Parathyroid adenoma (tissue), 2 donors: ENCODE results near the gene ADSS1.

Experiments used
- H2AFZ ChIP-seq: fragments of 300-600 bp; sonication (generic); one replicate; pipeline ENCODE4 v1.7.0; 2017; ENCODE audit warnings: antibody characterized with exemption, mild to moderate bottlenecking
- H3K27ac ChIP-seq: fragments of 300-600 bp; sonication (generic); one replicate; pipeline ENCODE4 v1.7.0; 2017
- H3K27me3 ChIP-seq: fragments of 300-600 bp; sonication (generic); one replicate; pipeline ENCODE4 v1.7.0; 2017; ENCODE audit warnings: low read length; ENCODE audit not compliant: control insufficient read depth, insufficient read depth
- H3K36me3 ChIP-seq: fragments of 300-600 bp; sonication (generic); one replicate; pipeline ENCODE4 v1.7.0; 2017; ENCODE audit warnings: low read length; ENCODE audit not compliant: control insufficient read depth, insufficient read depth
- H3K4me1 ChIP-seq: fragments of 300-600 bp; sonication (generic); one replicate; pipeline ENCODE4 v1.7.0; 2017; ENCODE audit warnings: control low read depth
- H3K4me2 ChIP-seq: fragments of 300-600 bp; sonication (generic); one replicate; pipeline ENCODE4 v1.7.0; 2017; ENCODE audit warnings: low read length
- H3K4me3 ChIP-seq: fragments of 300-600 bp; sonication (generic); one replicate; pipeline ENCODE4 v1.7.0; 2017; ENCODE audit warnings: low read depth, low read length
- H3K79me2 ChIP-seq: fragments of 300-600 bp; sonication (generic); one replicate; pipeline ENCODE4 v1.7.0; 2017; ENCODE audit warnings: control low read depth
- H3K9ac ChIP-seq: fragments of 300-600 bp; sonication (generic); one replicate; pipeline ENCODE4 v1.7.0; 2017; ENCODE audit warnings: mild to moderate bottlenecking
- H3K9me3 ChIP-seq: fragments of 300-600 bp; sonication (generic); one replicate; pipeline ENCODE4 v1.7.0; 2017; ENCODE audit warnings: low read length; ENCODE audit not compliant: control insufficient read depth
- TF ChIP-seq, protein P1 (sequence below): fragments of 300-600 bp; sonication (generic); IDR thresholded peaks from one replicate; pipeline ENCODE4 v1.7.0; 2017; ENCODE audit warnings: antibody characterized with exemption, mild to moderate bottlenecking
- donor health status: primary hyperparathyroidism.

Gene ADSS1

GRCh38 chr14:104782808-104783139 is 58.7 kb downstream of the ADSS1 start:
- TF ChIP-seq, protein P1, sequence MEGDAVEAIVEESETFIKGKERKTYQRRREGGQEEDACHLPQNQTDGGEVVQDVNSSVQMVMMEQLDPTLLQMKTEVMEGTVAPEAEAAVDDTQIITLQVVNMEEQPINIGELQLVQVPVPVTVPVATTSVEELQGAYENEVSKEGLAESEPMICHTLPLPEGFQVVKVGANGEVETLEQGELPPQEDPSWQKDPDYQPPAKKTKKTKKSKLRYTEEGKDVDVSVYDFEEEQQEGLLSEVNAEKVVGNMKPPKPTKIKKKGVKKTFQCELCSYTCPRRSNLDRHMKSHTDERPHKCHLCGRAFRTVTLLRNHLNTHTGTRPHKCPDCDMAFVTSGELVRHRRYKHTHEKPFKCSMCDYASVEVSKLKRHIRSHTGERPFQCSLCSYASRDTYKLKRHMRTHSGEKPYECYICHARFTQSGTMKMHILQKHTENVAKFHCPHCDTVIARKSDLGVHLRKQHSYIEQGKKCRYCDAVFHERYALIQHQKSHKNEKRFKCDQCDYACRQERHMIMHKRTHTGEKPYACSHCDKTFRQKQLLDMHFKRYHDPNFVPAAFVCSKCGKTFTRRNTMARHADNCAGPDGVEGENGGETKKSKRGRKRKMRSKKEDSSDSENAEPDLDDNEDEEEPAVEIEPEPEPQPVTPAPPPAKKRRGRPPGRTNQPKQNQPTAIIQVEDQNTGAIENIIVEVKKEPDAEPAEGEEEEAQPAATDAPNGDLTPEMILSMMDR = no peak
- Histone ChIP-seq H3K27me3 (no peaks in the 10 kb centered on the region), H3K4me2 (no peak overlapping the region), H3K27ac (no peak overlapping the region), H2AFZ (no peak overlapping the region), H3K9ac (no peak overlapping the region), H3K4me1 (no peaks in the 10 kb centered on the region), H3K9me3 (no peaks in the 10 kb centered on the region), H3K36me3 (no peaks in the 10 kb centered on the region), H3K79me2 (peaks cover 8% of the 10 kb centered on the region), H3K4me3 (no peak overlapping the region)

DNA sequence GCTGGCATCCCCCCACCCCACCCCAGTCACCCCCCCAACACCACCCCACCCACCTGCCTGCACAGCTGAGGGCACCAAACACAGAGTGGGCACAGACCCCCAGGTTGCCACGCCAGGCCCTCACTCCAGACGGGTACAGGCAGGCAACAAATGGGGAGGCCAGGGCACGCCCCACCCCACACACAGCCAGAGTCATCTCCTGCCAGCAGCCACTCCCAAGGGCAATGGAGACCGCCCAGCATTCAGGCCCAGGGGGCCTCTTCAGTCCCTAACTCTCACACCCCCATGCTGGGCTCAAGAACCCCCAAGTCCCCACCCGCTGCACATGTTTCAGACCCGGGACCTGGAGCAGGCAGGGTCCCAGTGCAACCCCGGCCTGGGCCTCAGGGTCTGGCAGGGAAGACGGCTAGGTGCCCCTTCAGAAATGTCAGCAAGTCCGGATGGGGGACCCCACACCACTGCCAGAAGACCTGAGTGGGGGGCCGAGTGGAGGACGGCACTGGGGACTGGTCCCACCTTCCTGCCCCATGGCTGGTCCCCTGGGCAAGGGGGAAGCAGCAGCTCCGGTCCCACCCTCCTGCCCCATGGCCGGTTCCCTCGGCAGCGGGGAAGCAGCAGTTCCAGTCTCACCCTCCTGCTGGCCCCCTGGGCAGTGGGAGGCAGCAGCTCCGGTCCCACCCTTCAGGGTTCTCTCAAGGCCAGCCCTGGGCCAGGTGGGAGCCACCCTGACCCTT is 59.6 kb downstream of the ADSS1 start:
- Histone ChIP-seq H3K9ac (no peak overlapping the region), H3K9me3 (no peaks in the 10 kb centered on the region), H2AFZ (no peak overlapping the region), H3K79me2 (peaks cover 16% of the 10 kb centered on the region), H3K36me3 (no peaks in the 10 kb centered on the region), H3K4me1 (no peaks in the 10 kb centered on the region), H3K4me3 (no peak overlapping the region), H3K27ac (no peak overlapping the region), H3K27me3 (no peaks in the 10 kb centered on the region), H3K4me2 (no peak overlapping the region)
- TF ChIP-seq, protein P1 = no peak

DNA sequence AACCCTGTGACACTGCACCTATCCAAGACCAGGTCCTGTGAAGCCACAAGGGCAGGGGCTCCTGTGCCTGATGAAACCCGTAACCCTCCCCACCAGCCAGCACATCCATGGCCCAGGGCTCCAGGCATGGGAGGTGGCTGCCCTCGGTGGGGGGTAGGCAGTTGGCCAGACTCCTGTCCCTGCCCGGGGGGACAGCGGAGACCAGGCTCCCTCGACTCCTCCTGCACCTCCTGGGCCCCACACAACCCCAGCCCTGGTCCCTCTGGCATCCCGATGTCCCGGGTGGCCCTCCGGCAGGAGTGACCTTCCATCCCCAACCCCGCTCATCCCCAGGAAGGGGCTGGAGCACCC is 60.2 kb downstream of the ADSS1 start:
- no peaks in the 10 kb centered on the region for H3K9me3 ChIP-seq
- H3K27ac ChIP-seq = no peak overlapping the region
- peaks cover 17% of the 10 kb centered on the region for H3K79me2 ChIP-seq
- TF ChIP-seq, protein P1 = no peak
- no peak overlapping the region for H3K4me2 ChIP-seq
- no peak overlapping the region for H3K9ac ChIP-seq
- no peaks in the 10 kb centered on the region for H3K27me3 ChIP-seq
- no peaks in the 10 kb centered on the region for H3K4me1 ChIP-seq
- no peak overlapping the region for H2AFZ ChIP-seq
- no peaks in the 10 kb centered on the region for H3K36me3 ChIP-seq
- H3K4me3 ChIP-seq = no peak overlapping the region

- H3K9me3 ChIP-seq = no peaks in the 10 kb centered on the region
- TF ChIP-seq, protein P1 = no peak
- no peak overlapping the region for H3K9ac ChIP-seq
- H3K4me2 ChIP-seq = peak overlapping the region; percentile 38
- no peak overlapping the region for H2AFZ ChIP-seq
- peaks cover 23% of the 10 kb centered on the region for H3K79me2 ChIP-seq
- H3K27ac ChIP-seq = no peak overlapping the region
- H3K36me3 ChIP-seq = no peaks in the 10 kb centered on the region
- no peaks in the 10 kb centered on the region for H3K4me1 ChIP-seq
- no peak overlapping the region for H3K4me3 ChIP-seq
- H3K27me3 ChIP-seq = no peaks in the 10 kb centered on the region
Measured at GRCh38 chr14:104784846-104785707, 61.0 kb downstream of the ADSS1 start.
